T-cell (primary cell): Measurements from ENCODE around the gene TECPR2. TPM values are rescaled to one million over a fixed set of nuclear protein-coding genes. Genes with fewer than 3 reads are reported as not detected.
"Not testable (repeated sequence)": the region's sequence is repeated elsewhere in the genome, so short reads cannot be mapped to it uniquely, and the experiment has no call there.

Experiments
- ATAC-seq, 4 experiments: fragments of 200-7000 bp in 3 of 4; fragments of 150-1000 bp in 1 of 4; cut with Tn5 transposase; replicated peaks in 1 of 4; 1 replicate in 3 of 4; 2 replicates in 1 of 4; pipeline ENCODE4 v1.10.0; 2021; ENCODE audit warnings: moderate library complexity in 3 of 4, mild to moderate bottlenecking in 2 of 4, moderate number of reproducible peaks in 1 of 4
- CTCF ChIA-PET, 2 donors: fragments of 300-600 bp; sonication (Branson Sonifier 250); formaldehyde crosslinking; loops; one replicate each; lab custom pipeline; 2022; ENCODE audit warnings: antibody characterized with exemption in 2 of 2; lab: Charles Lee
- POLR2A ChIA-PET, 2 donors: fragments of 300-600 bp; sonication (Branson Sonifier 250); formaldehyde crosslinking; loops; one replicate each; lab custom pipeline; 2022; ENCODE audit warnings: antibody characterized with exemption in 2 of 2; lab: Charles Lee
- DNase-seq, 35 experiments: peaks; one replicate each; pipeline versions ENCODE4 v3.0.0 to v3.0.0-alpha.2; 2013 to 2023
- H3K27ac ChIP-seq: one replicate; pipeline ENCODE4 v1.5.1; 2013; ENCODE audit warnings: low read length
- H3K27me3 ChIP-seq, 2 experiments: replicated peaks in 1 of 2; 1 replicate in 1 of 2; 2 replicates in 1 of 2; pipeline versions ENCODE4 v1.6.1 to v1.7.0; 2013; ENCODE audit warnings: low read length in 1 of 2, mixed read lengths in 1 of 2; ENCODE audit not compliant: control insufficient read depth in 2 of 2, insufficient read depth in 2 of 2; ENCODE audit errors: extremely low read depth in 1 of 2
- H3K36me3 ChIP-seq, 2 donors: 1 replicate in 1 of 2; 2 replicates in 1 of 2; pipeline versions ENCODE4 v1.6.1 to v1.7.0; 2013; ENCODE audit warnings: low read length in 1 of 2; ENCODE audit not compliant: control insufficient read depth in 2 of 2, insufficient read depth in 1 of 2; ENCODE audit errors: extremely low read depth in 1 of 2
- H3K4me1 ChIP-seq, 2 experiments: 1 replicate in 1 of 2; 2 replicates in 1 of 2; pipeline versions ENCODE4 v1.6.1 to v1.7.0; 2013; ENCODE audit warnings: low read length in 2 of 2, mixed read lengths in 1 of 2; ENCODE audit not compliant: insufficient read depth in 2 of 2, control insufficient read depth in 1 of 2; ENCODE audit errors: extremely low read depth in 1 of 2
- H3K4me3 ChIP-seq, 2 donors: 1 replicate in 1 of 2; 2 replicates in 1 of 2; pipeline versions ENCODE4 v1.5.1 to v1.7.0; 2013; ENCODE audit warnings: mild to moderate bottlenecking in 2 of 2, low read length in 1 of 2, moderate library complexity in 1 of 2; ENCODE audit not compliant: control insufficient read depth in 1 of 2; ENCODE audit errors: extremely low read depth in 1 of 2
- H3K9me3 ChIP-seq: 2 replicates; pipeline ENCODE4 v1.7.0; 2013
- H3K27ac Mint-ChIP-seq, 2 donors: one replicate each; pipeline ENCODE4 v1.8.0; 2020 to 2021; ENCODE audit warnings: mild to moderate bottlenecking in 2 of 2, mixed read lengths in 2 of 2
- H3K27me3 Mint-ChIP-seq, 2 donors: one replicate each; pipeline ENCODE4 v1.8.0; 2021 to 2022; ENCODE audit warnings: mixed read lengths in 2 of 2
- H3K36me3 Mint-ChIP-seq: one replicate; pipeline ENCODE4 v1.8.0; 2021; ENCODE audit warnings: mixed read lengths
- H3K4me1 Mint-ChIP-seq, 3 donors: one replicate each; pipeline ENCODE4 v1.8.0; 2020 to 2022; ENCODE audit warnings: mixed read lengths in 3 of 3, mild to moderate bottlenecking in 1 of 3
- H3K4me3 Mint-ChIP-seq, 3 donors: one replicate each; pipeline ENCODE4 v1.8.0; 2020 to 2022; ENCODE audit warnings: mild to moderate bottlenecking in 3 of 3, mixed read lengths in 3 of 3, moderate library complexity in 3 of 3
- H3K9me3 Mint-ChIP-seq, 3 donors: one replicate each; pipeline ENCODE4 v1.8.0; 2020 to 2022; ENCODE audit warnings: mixed read lengths in 3 of 3
- WGBS: methylation state at CpG from one replicate; pipeline ENCODE4 v1.1.5; 2013; ENCODE audit warnings: missing lambda C conversion rate; ENCODE audit not compliant: insufficient coverage; 5-methylcytosine and 5-hydroxymethylcytosine counted together
- total RNA-seq, 35 experiments: library from RNA in 6 of 35; stranded (reverse) in 6 of 35; fragments of 120-200 nt in 1 of 35; gene quantifications; one replicate each; pipeline versions ENCODE4 v1.2.1 to v1.2.4 and lab custom pipeline; 2013 to 2026

TECPR2 gene
- total RNA-seq, 5 donors from 2014 or later (not counting 1 experiment from before 2014, with no cell fraction given): 8.6 to 16.5 (median 10.8) TPM

DNA sequence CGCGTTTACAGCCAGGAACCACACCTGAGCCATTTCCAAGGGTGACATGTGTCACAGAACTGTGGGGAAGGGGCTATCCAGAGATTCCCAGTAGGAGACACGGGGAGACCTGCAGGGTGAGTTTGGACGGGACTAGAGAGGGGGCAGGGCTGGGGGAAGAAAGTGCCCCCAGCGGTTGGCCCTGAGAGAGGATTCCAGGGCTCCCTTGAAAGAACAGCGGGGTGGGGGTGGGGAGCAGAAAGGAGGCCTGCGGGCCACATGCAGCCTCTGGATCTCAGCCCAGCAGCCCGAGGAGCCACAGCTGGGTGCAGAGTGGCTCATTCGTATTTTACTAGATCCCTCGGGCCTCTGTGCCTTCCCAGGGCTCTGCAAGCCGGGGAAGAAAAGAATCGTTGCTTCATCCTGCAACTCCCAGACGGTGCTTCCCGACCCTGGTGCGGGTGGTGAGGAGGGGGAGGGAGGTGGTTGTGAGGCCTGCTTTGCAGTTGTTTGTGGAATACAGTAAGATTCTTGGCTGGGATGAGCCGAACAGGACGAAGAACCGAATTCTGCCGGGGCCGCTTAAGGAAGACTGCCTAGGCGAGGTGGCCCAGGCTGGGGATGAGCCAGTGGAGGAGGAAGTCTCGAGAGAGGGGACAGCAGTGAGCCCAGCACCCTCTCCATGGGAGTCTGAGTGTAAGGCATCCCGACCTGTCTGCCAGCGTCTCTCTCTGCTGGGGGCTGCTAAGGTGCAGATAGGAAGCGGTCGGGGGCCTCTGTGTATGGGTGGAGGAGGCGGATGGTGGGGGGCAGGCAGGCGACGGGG lies 182.9 kb downstream of the TECPR2 start:
- H3K36me3 ChIP-seq: no peaks in the 10 kb centered on the region
- no peak overlapping the region for H3K27ac ChIP-seq
- ChIA-PET CTCF (no interaction called here), POLR2A (no interaction called here)
- peak overlapping the region in 2 of 3 donors; percentile 31 to 60 for H3K4me3 Mint-ChIP-seq
- no peak for DNase-seq
- no peaks in the 10 kb centered on the region for H3K9me3 ChIP-seq
- no peak overlapping the region for H3K4me3 ChIP-seq
- no peaks in the 10 kb centered on the region for H3K9me3 Mint-ChIP-seq
- peaks cover 6 to 66% of the 10 kb centered on the region in 2 experiments for H3K27me3 ChIP-seq
- peak overlapping the region in 1 of 2 donors; percentile 3 for H3K27ac Mint-ChIP-seq
- H3K27me3 Mint-ChIP-seq: peaks cover 34 to 43% of the 10 kb centered on the region in 2 donors
- H3K4me1 Mint-ChIP-seq: peaks cover 5 to 6% (median 5%) of the 10 kb centered on the region in 3 donors
- 84% methylated on average over 24 of the region's 29 CpGs for WGBS
- H3K36me3 Mint-ChIP-seq: no peaks in the 10 kb centered on the region
- peaks cover 0 to 15% of the 10 kb centered on the region in 2 experiments for H3K4me1 ChIP-seq
- ATAC-seq: no peak

DNA sequence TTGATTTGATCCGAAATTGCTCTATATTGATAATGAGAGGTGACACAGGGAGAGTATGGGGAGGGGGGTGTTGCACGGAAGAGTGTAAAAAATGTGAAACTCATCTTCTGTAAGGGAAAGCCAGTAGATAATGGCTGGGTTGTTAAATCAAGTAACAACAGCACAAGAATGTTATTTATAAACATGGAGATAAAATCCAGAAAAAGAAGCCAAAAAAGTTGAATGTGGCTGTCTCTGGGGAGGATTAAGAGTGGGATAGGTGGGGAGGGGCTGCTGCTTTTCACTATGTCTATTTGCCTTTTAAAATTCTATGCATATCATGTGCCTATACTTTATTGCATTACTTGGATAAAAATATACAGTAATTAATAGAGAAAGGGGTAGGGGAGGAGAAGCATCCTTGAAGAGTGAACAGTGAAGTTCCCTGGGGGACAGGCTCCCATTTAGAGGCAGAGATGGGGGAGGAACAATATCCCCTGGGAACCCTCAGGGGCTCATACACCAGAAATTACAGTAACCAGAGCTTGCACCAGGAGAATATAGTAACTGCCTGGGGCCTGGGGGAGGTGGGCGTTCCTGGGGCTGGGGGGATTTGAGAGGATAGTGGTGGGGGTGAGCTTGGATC lies 186.0 kb downstream of the TECPR2 start:
- Histone ChIP-seq H3K27me3 (peaks cover 6 to 64% of the 10 kb centered on the region in 2 experiments), H3K4me3 (no peak overlapping the region), H3K4me1 (peaks cover 0 to 15% of the 10 kb centered on the region in 2 experiments), H3K9me3 (no peaks in the 10 kb centered on the region), H3K36me3 (no peaks in the 10 kb centered on the region), H3K27ac (no peak overlapping the region)
- no peaks in the 10 kb centered on the region for H3K9me3 Mint-ChIP-seq
- POLR2A ChIA-PET: no interaction called here
- ATAC-seq (no peak), DNase-seq (no peak)
- H3K27me3 Mint-ChIP-seq: peaks cover 34 to 38% of the 10 kb centered on the region in 2 donors
- peaks cover 5 to 6% (median 5%) of the 10 kb centered on the region in 3 donors for H3K4me1 Mint-ChIP-seq
- CTCF ChIA-PET: no interaction called here
- no peaks in the 10 kb centered on the region for H3K36me3 Mint-ChIP-seq
- H3K27ac Mint-ChIP-seq: no peak overlapping the region
- no peak overlapping the region for H3K4me3 Mint-ChIP-seq
- WGBS: no CpG with 5 or more reads among the region's 3 CpGs

DNA sequence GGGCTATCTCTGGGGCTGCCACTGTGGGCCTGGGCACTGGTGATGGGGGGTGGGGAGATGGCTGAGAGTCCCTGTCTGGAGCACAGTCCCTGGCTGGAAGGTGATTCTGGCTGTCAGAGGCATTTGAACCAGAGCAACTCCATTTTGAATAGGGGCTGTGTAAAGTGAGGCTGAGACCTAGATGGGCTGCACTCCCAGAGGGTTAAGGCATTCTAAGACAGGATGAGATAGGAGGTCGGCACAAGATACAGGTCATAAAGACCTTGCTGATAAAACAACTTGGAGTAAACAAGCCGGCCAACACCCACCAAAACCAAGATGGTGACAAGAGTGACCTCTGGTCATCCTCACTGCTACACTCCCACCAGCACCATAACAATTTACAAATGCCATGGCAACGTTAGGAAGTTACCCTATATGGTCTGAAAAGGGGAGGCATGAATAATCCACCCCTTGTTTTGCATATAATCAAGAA lies 188.2 kb downstream of the TECPR2 start:
- CTCF ChIA-PET: not testable (repeated sequence)

More for the DNA sequence above, 188.2 kb downstream of the TECPR2 start:
- H3K4me3 Mint-ChIP-seq, H3K27ac Mint-ChIP-seq, DNase-seq, H3K36me3 Mint-ChIP-seq, H3K9me3 Mint-ChIP-seq, H3K4me1 Mint-ChIP-seq, H3K36me3 ChIP-seq, POLR2A ChIA-PET, H3K9me3 ChIP-seq, ATAC-seq, H3K27ac ChIP-seq, H3K4me3 ChIP-seq: not testable (repeated sequence)
- H3K27me3 Mint-ChIP-seq: peaks cover 21 to 24% of the 10 kb centered on the region in 2 donors
- Histone ChIP-seq H3K27me3 (peaks cover 2 to 43% of the 10 kb centered on the region in 2 experiments), H3K4me1 (peaks cover 3 to 11% of the 10 kb centered on the region in 2 experiments)
- whole genome bisulfite sequencing: no CpG with 5 or more reads among the region's 3 CpGs

Other genes starting within 250 kb of the TECPR2 start
- 10 to 100 TPM; 38.9 to 53.1 (median 49.5) TPM for gene WDR20, start 223.0 kb upstream of the TECPR2 start, total RNA-seq
- gene MOK, start 57.8 kb upstream of the TECPR2 start, total RNA-seq: 1 to 10 TPM in 3 of 5 donors, under 1 TPM in 2; 0.77 to 4.1 (median 1.9) TPM
- 10 to 100 TPM; 17.9 to 24.6 (median 19.9) TPM for gene ZNF839, start 43.2 kb upstream of the TECPR2 start, total RNA-seq
- gene CINP, start 51 bp upstream of the TECPR2 start, total RNA-seq: 10 to 100 TPM; 12.9 to 29.9 (median 25.8) TPM
- 1 to 10 TPM; 1.9 to 3.2 (median 2.4) TPM for gene ANKRD9, start 146.8 kb downstream of the TECPR2 start, total RNA-seq
- 10 to 100 TPM; 17.7 to 25.0 (median 18.7) TPM for gene RCOR1, start 229.7 kb downstream of the TECPR2 start, total RNA-seq